HepG2 (cell line): ENCODE measurements around the gene BATF. TPM values are rescaled to one million over a fixed set of nuclear protein-coding genes. Genes with fewer than 3 reads are reported as not detected.

ENCODE experiments used
- HBP1 ChIP-seq: IDR thresholded peaks from 2 replicates; pipeline ENCODE4 v1.6.1; 2016; ENCODE audit warnings: low read depth, control low read depth
- JDP2 ChIP-seq: sonication (generic); formaldehyde crosslinking; IDR thresholded peaks from 2 replicates; pipeline ENCODE4 v1.8.1; 2022; ENCODE audit warnings: missing genetic modification reagents, borderline replicate concordance
- KDM5A ChIP-seq: fragments of 200-600 bp; sonication (generic); IDR thresholded peaks from 2 replicates; pipeline ENCODE4 v1.7.0; 2018; ENCODE audit warnings: antibody characterized with exemption, mild to moderate bottlenecking, low read length, borderline replicate concordance
- MNT ChIP-seq: fragments of 450-650 bp; IDR thresholded peaks from 2 replicates; pipeline ENCODE4 v1.6.1; 2016
- RERE ChIP-seq: IDR thresholded peaks from 2 replicates; pipeline ENCODE4 v1.6.1; 2016; ENCODE audit warnings: low read depth, missing genetic modification reagents, missing compliant biosample characterization
- ZMAT3 ChIP-seq: sonication (generic); formaldehyde crosslinking; conservative IDR thresholded peaks from 2 replicates; pipeline ENCODE4 v1.7.0; 2021; ENCODE audit warnings: missing genetic modification reagents
- ZNF383 ChIP-seq: sonication (generic); formaldehyde crosslinking; IDR thresholded peaks from 2 replicates; pipeline ENCODE4 v1.4.0; 2020; ENCODE audit warnings: missing genetic modification reagents, mild to moderate bottlenecking, borderline replicate concordance
- ZSCAN22 ChIP-seq: sonication (generic); formaldehyde crosslinking; IDR thresholded peaks from 2 replicates; pipeline ENCODE4 v1.4.0; 2020; ENCODE audit warnings: mild to moderate bottlenecking, missing genetic modification reagents
- polyA plus RNA-seq, 8 experiments: library from polyadenylated mRNA; depleted of rRNA in 3 of 8; stranded (reverse) in 7 of 8; unstranded in 1 of 8; fragments of >200 nt; fragmentation: Illumina TruSeq in 4 of 8; extraction: Trizol in 4 of 8; gene quantifications; 2 replicates each; pipeline versions ENCODE4 v1.2.1 to v1.2.3, GENCODE V29; 2011 to 2016; ENCODE audit warnings: low read depth in 4 of 8, missing spikeins in 1 of 8, mixed read lengths in 1 of 8; ENCODE audit not compliant: insufficient read depth in 1 of 8
- total RNA-seq, 5 experiments: library from RNA; depleted of rRNA; stranded (reverse); fragments of >200 nt; fragmentation: Illumina TruSeq; extraction: Trizol; gene quantifications; 2 replicates each; pipeline ENCODE4 v1.2.3, GENCODE V29; 2016; ENCODE audit warnings: low read depth in 1 of 5

BATF gene
- total and polyA plus RNA-seq, 2 of the 13 experiments (the other 11 are each of a cell fraction or from before 2014, with no cell fraction given): 0.22 to 0.37 TPM

- TF ChIP-seq RERE (CRISPR knock-in tag) (no peak), ZNF383 (CRISPR knock-in tag) (no peak), HBP1 (CRISPR knock-in tag) (no peak), ZMAT3 (CRISPR knock-in tag) (no peak), JDP2 (CRISPR knock-in tag) (no peak), MNT (no peak), KDM5A (no peak), ZSCAN22 (CRISPR knock-in tag) (no peak)
These were observed 21.2 kb upstream of the BATF start (continued) for GRCh38 chr14:75501080-75501479.
